Activated T-helper 2 cell treated with anti-CD3 and anti-CD28 coated beads, Interferon-gamma antibody, Interleukin-2, Interleukin-4, amounts not matched to agents 10 μg/mL and 5 μg/mL and 100 μg/mL, durations not matched to agents 14 hours and 24 hours and 36 hours (primary cell): ENCODE measurements around the gene DPH3. TPM values are rescaled to one million over a fixed set of nuclear protein-coding genes. Genes with fewer than 3 reads are reported as not detected.

Experiments used
- DNase-seq: peaks from one replicate; pipeline ENCODE4 v3.0.0; 2021; ENCODE audit warnings: low spot score
- H3K27ac Mint-ChIP-seq: one replicate; pipeline ENCODE4 v1.8.0; 2021; ENCODE audit warnings: mixed read lengths
- H3K27me3 Mint-ChIP-seq: one replicate; pipeline ENCODE4 v1.8.0; 2021; ENCODE audit warnings: low read depth, mixed read lengths
- H3K36me3 Mint-ChIP-seq: one replicate; pipeline ENCODE4 v1.8.0; 2021; ENCODE audit warnings: low read depth, mixed read lengths
- H3K4me1 Mint-ChIP-seq: one replicate; pipeline ENCODE4 v1.8.0; 2021; ENCODE audit warnings: low read depth, mixed read lengths
- H3K4me3 Mint-ChIP-seq: one replicate; pipeline ENCODE4 v1.8.0; 2021; ENCODE audit warnings: low read depth, mild to moderate bottlenecking, moderate library complexity, mixed read lengths
- H3K9me3 Mint-ChIP-seq: one replicate; pipeline ENCODE4 v1.8.0; 2021; ENCODE audit warnings: mixed read lengths
- intact Hi-C: fragments of 100-400 bp; cut with micrococcal nuclease; formaldehyde crosslinking; loops from one replicate; pipeline ENCODE4 v1.15.1; 2023
- total RNA-seq: library from RNA; stranded (reverse); gene quantifications from 2 replicates; pipeline ENCODE4 v1.2.3, GENCODE V29; 2022

DPH3 gene
- total RNA-seq, 1 donor from 2014 or later, result 23.1 TPM

DNA sequence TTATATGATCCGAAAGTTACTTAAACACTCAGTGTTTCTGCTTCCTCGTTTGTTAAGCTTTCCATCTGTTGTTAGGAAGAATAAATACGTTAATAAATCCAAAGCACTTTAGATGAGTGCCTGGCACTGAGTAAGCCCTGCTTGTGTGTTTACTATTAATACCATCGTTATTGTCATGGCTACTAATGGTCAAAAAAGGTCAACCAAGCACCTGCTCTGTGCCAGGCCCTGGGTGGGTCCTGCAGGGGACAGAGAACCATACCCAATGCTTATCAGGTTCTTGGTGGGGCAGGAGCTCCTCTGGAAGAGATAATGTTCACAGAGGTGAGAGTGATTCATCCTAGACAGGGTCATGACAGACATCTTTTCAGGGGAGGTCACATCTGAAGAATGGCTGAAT is 50.4 kb downstream of the DPH3 start:
- no peak overlapping the region for H3K4me3 Mint-ChIP-seq
- intact Hi-C loops, result no loop called here
- no peak for DNase-seq
- no peaks in the 10 kb centered on the region for H3K36me3 Mint-ChIP-seq
- no peak overlapping the region for H3K27ac Mint-ChIP-seq
- H3K9me3 Mint-ChIP-seq, result no peaks in the 10 kb centered on the region
- H3K4me1 Mint-ChIP-seq, result no peaks in the 10 kb centered on the region
- peaks cover 3% of the 10 kb centered on the region for H3K27me3 Mint-ChIP-seq

DNA sequence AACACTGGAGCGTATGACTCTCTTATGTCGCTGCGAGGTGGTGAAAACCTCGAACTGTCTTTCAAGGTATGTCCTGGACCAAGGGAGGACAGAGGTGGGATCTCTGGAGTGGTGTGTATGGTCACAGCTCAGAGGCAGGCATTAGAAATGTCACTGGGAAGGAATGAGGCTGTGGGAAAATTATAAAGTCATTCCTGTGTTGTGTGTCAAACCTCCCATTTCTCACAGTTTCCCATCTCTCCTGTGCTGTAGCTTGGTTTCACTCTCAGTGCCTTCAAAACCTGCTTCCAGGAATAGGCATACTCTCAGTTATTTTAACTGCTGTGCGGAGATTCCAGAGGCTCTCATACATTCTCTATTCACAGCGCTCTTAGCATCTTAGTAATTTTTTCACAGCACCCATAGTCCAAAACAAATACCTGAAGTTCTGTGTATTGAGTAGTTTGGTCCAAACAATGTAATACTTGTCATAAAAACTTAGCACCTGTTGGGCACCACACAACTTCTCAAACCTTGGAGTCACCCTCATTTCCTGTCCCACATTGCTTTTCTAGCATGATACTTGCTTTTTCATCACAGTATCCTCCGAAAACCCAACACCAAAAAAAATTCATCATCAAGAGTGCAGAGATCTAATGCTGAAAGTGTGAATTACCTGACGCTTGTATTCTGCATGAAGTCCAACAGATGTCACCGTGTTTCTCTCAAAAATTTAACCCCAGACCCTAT is 53.4 kb downstream of the DPH3 start:
- intact Hi-C loops, result no loop called here
- Mint-ChIP-seq H3K9me3 (no peaks in the 10 kb centered on the region), H3K4me1 (no peaks in the 10 kb centered on the region), H3K4me3 (no peak overlapping the region), H3K27ac (no peak overlapping the region), H3K27me3 (peaks cover 2% of the 10 kb centered on the region), H3K36me3 (no peaks in the 10 kb centered on the region)
- no peak for DNase-seq

Other genes starting within 250 kb of the DPH3 start
- gene GALNT15, start 90.3 kb downstream of the DPH3 start, total RNA-seq, result 0.07 TPM in 1 of 2 replicates, not detected in the other
- gene OXNAD1, start 269 bp upstream of the DPH3 start, total RNA-seq, result 18.7 and 20.5 TPM in 2 replicates
- gene RFTN1, start 248.8 kb upstream of the DPH3 start, total RNA-seq, result 90.4 and 93.7 TPM in 2 replicates